MM.1S (cell line): ENCODE data around the gene FRAT2.

Experiments used
- DNase-seq: peaks from one replicate; pipeline ENCODE4 v3.0.0-alpha.2; 2015
- H2AFZ ChIP-seq: fragments of 300-600 bp; sonication (generic); 2 replicates; pipeline ENCODE4 v1.6.0; 2016; ENCODE audit warnings: antibody characterized with exemption, low read length
- H3F3A ChIP-seq: fragments of 300-600 bp; sonication (generic); 2 replicates; pipeline ENCODE4 v1.6.1; 2016; ENCODE audit warnings: mild to moderate bottlenecking, antibody characterized with exemption, low read length, moderate library complexity, mixed read lengths; ENCODE audit not compliant: insufficient read depth
- H3K27ac ChIP-seq: fragments of 300-600 bp; sonication (generic); 2 replicates; pipeline ENCODE4 v1.5.1; 2016; ENCODE audit warnings: mild to moderate bottlenecking, low read length
- H3K27me3 ChIP-seq: fragments of 300-600 bp; sonication (generic); replicated peaks from 2 replicates; pipeline ENCODE4 v1.6.0; 2016; ENCODE audit warnings: low read length; ENCODE audit not compliant: insufficient read depth
- H3K36me3 ChIP-seq: fragments of 300-600 bp; sonication (generic); replicated peaks from 2 replicates; pipeline ENCODE4 v1.6.1; 2016; ENCODE audit warnings: mild to moderate bottlenecking, low read length, mixed read lengths; ENCODE audit not compliant: insufficient read depth
- H3K4me1 ChIP-seq: fragments of 300-600 bp; sonication (generic); 2 replicates; pipeline ENCODE4 v1.6.1; 2016; ENCODE audit warnings: low read length, mixed read lengths
- H3K4me2 ChIP-seq: fragments of 300-600 bp; sonication (generic); 2 replicates; pipeline ENCODE4 v1.6.0; 2016; ENCODE audit warnings: low read depth, low read length
- H3K4me3 ChIP-seq: fragments of 300-600 bp; sonication (generic); 2 replicates; pipeline ENCODE4 v1.5.1; 2016; ENCODE audit warnings: low read length, mixed read lengths
- H3K79me2 ChIP-seq: fragments of 300-600 bp; sonication (generic); 2 replicates; pipeline ENCODE4 v1.6.1; 2016; ENCODE audit warnings: mixed run types, low read length, mixed read lengths
- H3K9ac ChIP-seq: fragments of 300-600 bp; sonication (generic); 2 replicates; pipeline ENCODE4 v1.6.1; 2016; ENCODE audit warnings: low read length, mixed read lengths
- H3K9me2 ChIP-seq: fragments of 300-600 bp; sonication (generic); replicated peaks from 2 replicates; pipeline ENCODE4 v1.6.1; 2016; ENCODE audit warnings: mild to moderate bottlenecking, low read length, mixed read lengths; ENCODE audit not compliant: insufficient read depth
- H3K9me3 ChIP-seq: fragments of 300-600 bp; sonication (generic); replicated peaks from 2 replicates; pipeline ENCODE4 v1.6.1; 2016; ENCODE audit warnings: mild to moderate bottlenecking, low read length, mixed read lengths; ENCODE audit not compliant: insufficient read depth
- H4K20me1 ChIP-seq: fragments of 300-600 bp; sonication (generic); 2 replicates; pipeline ENCODE4 v1.6.1; 2016; ENCODE audit warnings: mild to moderate bottlenecking, low read length, moderate library complexity, mixed read lengths; ENCODE audit not compliant: insufficient read depth
- CTCF ChIP-seq: fragments of 300-600 bp; sonication (generic); IDR thresholded peaks from 2 replicates; pipeline ENCODE4 v1.5.1; 2016; ENCODE audit warnings: antibody characterized with exemption, low read length, mixed read lengths
- EZH2 ChIP-seq: fragments of 300-600 bp; sonication (generic); optimal IDR thresholded peaks from 2 replicates; pipeline ENCODE3; 2017; ENCODE audit warnings: low read depth, mild to moderate bottlenecking, antibody characterized with exemption, low read length, mixed read lengths
- EZH2phosphoT487 ChIP-seq: fragments of 300-600 bp; sonication (generic); IDR thresholded peaks from 2 replicates; pipeline ENCODE4 v1.6.1; 2018; ENCODE audit warnings: antibody characterized with exemption, low read length

The FRAT2 gene

GRCh38 chr10:97358349-97358748 lies 23.8 kb upstream of the FRAT2 start:
- Histone ChIP-seq H3F3A (no peaks in the 10 kb centered on the region), H3K36me3 (no peaks in the 10 kb centered on the region), H3K4me3 (no peak overlapping the region), H3K9me3 (no peaks in the 10 kb centered on the region), H2AFZ (no peak overlapping the region), H3K9me2 (no peaks in the 10 kb centered on the region), H4K20me1 (no peaks in the 10 kb centered on the region), H3K4me1 (no peaks in the 10 kb centered on the region), H3K9ac (no peak overlapping the region), H3K79me2 (no peaks in the 10 kb centered on the region), H3K4me2 (no peak overlapping the region), H3K27ac (no peak overlapping the region), H3K27me3 (no peaks in the 10 kb centered on the region)
- TF ChIP-seq EZH2 (no peak), CTCF (no peak)
- no peak for DNase-seq

GRCh38 chr10:97356918-97357317 lies 22.4 kb upstream of the FRAT2 start:
- H3K9ac ChIP-seq = no peak overlapping the region
- DNase-seq = no peak
- TF ChIP-seq EZH2 = no peak
- TF ChIP-seq EZH2phosphoT487 = no peak
- no peak for TF ChIP-seq CTCF
- no peak overlapping the region for H3K27ac ChIP-seq
- H3K4me2 ChIP-seq = no peak overlapping the region
- H2AFZ ChIP-seq = no peak overlapping the region
- H3K9me3 ChIP-seq = no peaks in the 10 kb centered on the region
- no peaks in the 10 kb centered on the region for H3K4me1 ChIP-seq
- no peaks in the 10 kb centered on the region for H4K20me1 ChIP-seq
- H3F3A ChIP-seq = no peaks in the 10 kb centered on the region
- H3K79me2 ChIP-seq = no peaks in the 10 kb centered on the region
- H3K27me3 ChIP-seq = no peaks in the 10 kb centered on the region
- no peak overlapping the region for H3K4me3 ChIP-seq
- no peaks in the 10 kb centered on the region for H3K36me3 ChIP-seq
- H3K9me2 ChIP-seq = no peaks in the 10 kb centered on the region

- Histone ChIP-seq H3K9me2 (no peaks in the 10 kb centered on the region), H3K4me2 (no peak overlapping the region), H3K9ac (no peak overlapping the region), H3K9me3 (no peaks in the 10 kb centered on the region), H3F3A (no peaks in the 10 kb centered on the region), H3K36me3 (no peaks in the 10 kb centered on the region), H3K27ac (no peak overlapping the region), H3K4me3 (no peak overlapping the region), H3K4me1 (no peaks in the 10 kb centered on the region), H4K20me1 (no peaks in the 10 kb centered on the region), H3K27me3 (no peaks in the 10 kb centered on the region), H3K79me2 (no peaks in the 10 kb centered on the region), H2AFZ (no peak overlapping the region)
- no peak for DNase-seq
- TF ChIP-seq EZH2phosphoT487 (no peak), EZH2 (no peak), CTCF (no peak)
These were observed 21.9 kb upstream of the FRAT2 start for GRCh38 chr10:97356318-97356914.
